A549 (cell line): ENCODE data around the gene DISC1. TPM values are rescaled to one million over a fixed set of nuclear protein-coding genes. Genes with fewer than 3 reads are reported as not detected.

Experiments
- BHLHE40 ChIP-seq: IDR thresholded peaks from 2 replicates; pipeline ENCODE4 v1.6.1; 2012; ENCODE audit warnings: low read depth, low read length, inconsistent platforms
- CBX2 ChIP-seq: fragments of 200-600 bp; sonication (generic); IDR thresholded peaks from 2 replicates; pipeline ENCODE4 v1.6.1; 2016; ENCODE audit warnings: low read depth, mild to moderate bottlenecking, borderline replicate concordance
- CBX8 ChIP-seq: fragments of 200-600 bp; sonication (generic); IDR thresholded peaks from 2 replicates; pipeline ENCODE4 v1.6.1; 2016
- CEBPB ChIP-seq, 2 experiments: fragments of >200 bp in 1 of 2; sonication (Bioruptor Twin) in 1 of 2; formaldehyde crosslinking in 1 of 2; IDR thresholded peaks; 2 replicates each; pipeline ENCODE4 v1.6.1; 2012 to 2016
- CTCF ChIP-seq: fragments of >200 bp; sonication (Bioruptor Twin); formaldehyde crosslinking; IDR thresholded peaks from 3 replicates; pipeline ENCODE4 v1.5.1; 2016
- EHMT2 ChIP-seq: fragments of 200-600 bp; sonication (generic); IDR thresholded peaks from 2 replicates; pipeline ENCODE4 v1.6.1; 2016; ENCODE audit warnings: antibody characterized with exemption, low read depth, mild to moderate bottlenecking, moderate library complexity
- FOSB ChIP-seq: fragments of 250-450 bp; sonication (Bioruptor Pico); IDR thresholded peaks from 2 replicates; pipeline ENCODE4 v1.5.0; 2020; ENCODE audit warnings: mild to moderate bottlenecking, moderate library complexity
- FOSL2 ChIP-seq, 2 experiments: fragments of 450-650 bp in 1 of 2; fragments of >200 bp in 1 of 2; sonication (Bioruptor Twin) in 1 of 2; formaldehyde crosslinking; IDR thresholded peaks; 2 replicates each; pipeline versions ENCODE4 v1.5.0 to v1.6.1; 2016 to 2020; ENCODE audit warnings: mild to moderate bottlenecking in 1 of 2, moderate library complexity in 1 of 2
- GATA3 ChIP-seq: IDR thresholded peaks from 2 replicates; pipeline ENCODE4 v1.6.1; 2012; ENCODE audit warnings: borderline replicate concordance
- HEYL ChIP-seq: fragments of 250-450 bp; sonication (Bioruptor Pico); IDR thresholded peaks from 2 replicates; pipeline ENCODE4 v1.8.0; 2021; ENCODE audit warnings: mild to moderate bottlenecking, moderate library complexity
- HOXA7 ChIP-seq: fragments of 250-450 bp; sonication (Bioruptor Pico); IDR thresholded peaks from 2 replicates; pipeline ENCODE4 v1.5.0; 2020; ENCODE audit warnings: mild to moderate bottlenecking, moderate library complexity
- JUNB ChIP-seq: fragments of >200 bp; sonication (Bioruptor Twin); formaldehyde crosslinking; IDR thresholded peaks from 2 replicates; pipeline ENCODE4 v1.6.1; 2016
- KDM1A ChIP-seq: fragments of 200-600 bp; sonication (generic); IDR thresholded peaks from 2 replicates; pipeline ENCODE4 v1.6.1; 2016; ENCODE audit warnings: low read depth, mild to moderate bottlenecking
- KDM5A ChIP-seq: fragments of 200-600 bp; sonication (generic); IDR thresholded peaks from 2 replicates; pipeline ENCODE4 v1.6.1; 2016; ENCODE audit warnings: antibody characterized with exemption, mild to moderate bottlenecking
- MAFK ChIP-seq: fragments of 450-650 bp; IDR thresholded peaks from 2 replicates; pipeline ENCODE4 v1.6.1; 2014; ENCODE audit not compliant: partially characterized antibody
- MAZ ChIP-seq: fragments of 150-350 bp; IDR thresholded peaks from 2 replicates; pipeline ENCODE4 v1.6.1; 2014; ENCODE audit warnings: antibody characterized with exemption, low read depth, low read length, borderline replicate concordance
- MYC ChIP-seq: IDR thresholded peaks from 2 replicates; pipeline ENCODE4 v1.6.1; 2012; ENCODE audit warnings: mild to moderate bottlenecking, inconsistent platforms, low read length, improper control_type of control experiment, borderline replicate concordance
- NPAS2 ChIP-seq: fragments of 250-450 bp; sonication (Bioruptor Pico); IDR thresholded peaks from 2 replicates; pipeline ENCODE4 v1.8.0; 2022; ENCODE audit warnings: mild to moderate bottlenecking, moderate library complexity, borderline replicate concordance
- PBX3 ChIP-seq: IDR thresholded peaks from 2 replicates; pipeline ENCODE4 v1.6.1; 2012
- RAD21 ChIP-seq, 2 experiments: fragments of >200 bp in 1 of 2; sonication (Bioruptor Twin) in 1 of 2; formaldehyde crosslinking in 1 of 2; IDR thresholded peaks in 1 of 2; conservative IDR thresholded peaks in 1 of 2; 2 replicates in 1 of 2; 3 replicates in 1 of 2; pipeline ENCODE4 v1.6.1; 2012 to 2018; ENCODE audit warnings: inconsistent platforms in 1 of 2
- RARB ChIP-seq: fragments of 250-450 bp; sonication (Bioruptor Pico); IDR thresholded peaks from 2 replicates; pipeline ENCODE4 v1.8.0; 2021; ENCODE audit warnings: mild to moderate bottlenecking, moderate library complexity
- RCOR1 ChIP-seq: fragments of 150-350 bp; IDR thresholded peaks from 2 replicates; pipeline ENCODE4 v1.6.1; 2014; ENCODE audit warnings: antibody characterized with exemption, low read length, low read depth
- SMC3 ChIP-seq: fragments of >200 bp; sonication (Bioruptor Twin); formaldehyde crosslinking; IDR thresholded peaks from 3 replicates; pipeline ENCODE4 v1.6.1; 2018; ENCODE audit warnings: inconsistent platforms
- SREBF2 ChIP-seq: fragments of 450-650 bp; IDR thresholded peaks from 2 replicates; pipeline ENCODE4 v1.6.1; 2014; ENCODE audit warnings: mild to moderate bottlenecking, moderate library complexity
- ZC3H11A ChIP-seq: fragments of 450-650 bp; IDR thresholded peaks from 2 replicates; pipeline ENCODE4 v1.6.1; 2014; ENCODE audit warnings: antibody characterized with exemption, mild to moderate bottlenecking
- ZNF302 ChIP-seq: fragments of 250-450 bp; sonication (Bioruptor Pico); IDR thresholded peaks from 2 replicates; pipeline ENCODE4 v1.9.0; 2021; ENCODE audit warnings: inconsistent platforms, mild to moderate bottlenecking, moderate library complexity
- ZSCAN20 ChIP-seq: fragments of 250-450 bp; sonication (Bioruptor Pico); IDR thresholded peaks from 2 replicates; pipeline ENCODE4 v1.8.0; 2022; ENCODE audit warnings: mild to moderate bottlenecking, moderate library complexity
- polyA plus RNA-seq, 4 experiments: library from polyadenylated mRNA; depleted of rRNA in 3 of 4; stranded (reverse); fragments of >200 nt; fragmentation: RNase III in 1 of 4; extraction: RNeasy Plus Mini Kit Qiagen cat#74134 plus additional on column Dnase treatment in 1 of 4; gene quantifications; 2 replicates in 3 of 4; 3 replicates in 1 of 4; pipeline ENCODE4 v1.2.3, GENCODE V29; 2011 to 2017
- TF ChIP-seq, protein P1 (sequence below): fragments of >200 bp; sonication (Bioruptor Twin); formaldehyde crosslinking; IDR thresholded peaks from 3 replicates; pipeline ENCODE4 v1.6.1; 2016
- TF ChIP-seq, protein P2 (sequence below): IDR thresholded peaks from 2 replicates; pipeline ENCODE4 v1.6.1; 2012
- TF ChIP-seq, protein P3 (sequence below): fragments of 250-450 bp; sonication (Bioruptor Pico); IDR thresholded peaks from 2 replicates; pipeline ENCODE4 v1.5.0; 2021; ENCODE audit warnings: mild to moderate bottlenecking, moderate library complexity, borderline replicate concordance

DISC1 gene
- polyA plus RNA-seq, 2 of the 4 experiments (the other 2 are of a cell fraction), result 0.39 to 0.74 TPM

- no peak for TF ChIP-seq HEYL (CRISPR knock-in tag)
- TF ChIP-seq MAFK, result no peak
- TF ChIP-seq ZNF302 (CRISPR knock-in tag), result no peak
- no peak for TF ChIP-seq NPAS2 (CRISPR knock-in tag)
- no peak for TF ChIP-seq MYC
- TF ChIP-seq KDM5A, result no peak
- no peak for TF ChIP-seq EHMT2
- TF ChIP-seq, protein P1, sequence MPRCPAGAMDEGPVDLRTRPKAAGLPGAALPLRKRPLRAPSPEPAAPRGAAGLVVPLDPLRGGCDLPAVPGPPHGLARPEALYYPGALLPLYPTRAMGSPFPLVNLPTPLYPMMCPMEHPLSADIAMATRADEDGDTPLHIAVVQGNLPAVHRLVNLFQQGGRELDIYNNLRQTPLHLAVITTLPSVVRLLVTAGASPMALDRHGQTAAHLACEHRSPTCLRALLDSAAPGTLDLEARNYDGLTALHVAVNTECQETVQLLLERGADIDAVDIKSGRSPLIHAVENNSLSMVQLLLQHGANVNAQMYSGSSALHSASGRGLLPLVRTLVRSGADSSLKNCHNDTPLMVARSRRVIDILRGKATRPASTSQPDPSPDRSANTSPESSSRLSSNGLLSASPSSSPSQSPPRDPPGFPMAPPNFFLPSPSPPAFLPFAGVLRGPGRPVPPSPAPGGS, result peak; percentile 56; the same call in 1 of the 3 replicates
- TF ChIP-seq BHLHE40, result no peak
- peak; percentile 88 for TF ChIP-seq JUNB
- TF ChIP-seq ZC3H11A, result no peak
- TF ChIP-seq, protein P2, sequence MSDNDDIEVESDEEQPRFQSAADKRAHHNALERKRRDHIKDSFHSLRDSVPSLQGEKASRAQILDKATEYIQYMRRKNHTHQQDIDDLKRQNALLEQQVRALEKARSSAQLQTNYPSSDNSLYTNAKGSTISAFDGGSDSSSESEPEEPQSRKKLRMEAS, result peak; percentile 42
- TF ChIP-seq RARB (CRISPR knock-in tag), result no peak
- no peak for TF ChIP-seq SREBF2
- no peak for TF ChIP-seq CTCF
- no peak for TF ChIP-seq SMC3
- TF ChIP-seq RAD21 (conservative IDR thresholded peaks at IDR 0.05 in 1 of 2, IDR thresholded peaks at IDR 0.05 in 1 of 2), result no peak
- no peak for TF ChIP-seq RCOR1
- TF ChIP-seq HOXA7 (CRISPR knock-in tag), result no peak
- peak in 1 of 2 experiments; percentile 38; a peak in 1 of 4 replicates for TF ChIP-seq CEBPB (IDR thresholded peaks at IDR 0.05)
- no peak for TF ChIP-seq CBX8
- TF ChIP-seq FOSB, result 0 out of 2 replicates have a peak, but pooled peaks have one; percentile 25
- TF ChIP-seq CBX2, result no peak
- no peak for TF ChIP-seq MAZ
- no peak for TF ChIP-seq KDM1A
- peak; percentile 95 for TF ChIP-seq GATA3
- TF ChIP-seq PBX3, result peak; percentile 86
- TF ChIP-seq ZSCAN20 (CRISPR knock-in tag), result no peak
- TF ChIP-seq, protein P3, sequence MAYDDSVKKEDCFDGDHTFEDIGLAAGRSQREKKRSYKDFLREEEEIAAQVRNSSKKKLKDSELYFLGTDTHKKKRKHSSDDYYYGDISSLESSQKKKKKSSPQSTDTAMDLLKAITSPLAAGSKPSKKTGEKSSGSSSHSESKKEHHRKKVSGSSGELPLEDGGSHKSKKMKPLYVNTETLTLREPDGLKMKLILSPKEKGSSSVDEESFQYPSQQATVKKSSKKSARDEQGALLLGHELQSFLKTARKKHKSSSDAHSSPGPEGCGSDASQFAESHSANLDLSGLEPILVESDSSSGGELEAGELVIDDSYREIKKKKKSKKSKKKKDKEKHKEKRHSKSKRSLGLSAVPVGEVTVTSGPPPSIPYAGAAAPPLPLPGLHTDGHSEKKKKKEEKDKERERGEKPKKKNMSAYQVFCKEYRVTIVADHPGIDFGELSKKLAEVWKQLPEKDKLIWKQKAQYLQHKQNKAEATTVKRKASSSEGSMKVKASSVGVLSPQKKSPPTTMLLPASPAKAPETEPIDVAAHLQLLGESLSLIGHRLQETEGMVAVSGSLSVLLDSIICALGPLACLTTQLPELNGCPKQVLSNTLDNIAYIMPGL, result no peak
- peak; percentile 60 for TF ChIP-seq FOSL2 (IDR thresholded peaks at IDR 0.05)
- peak; percentile 90 for TF ChIP-seq FOSL2 (CRISPR knock-in tag; IDR thresholded peaks at IDR 0.05)
Observed at GRCh38 chr1:231827337-231828105, 200.9 kb downstream of the DISC1 start (continued).
